Femur (tissue), 1 donor: ENCODE measurements around the gene SNRNP200.
"Not testable (repeated sequence)": the region's sequence is repeated elsewhere in the genome, so short reads cannot be mapped to it uniquely, and the experiment has no call there.

ENCODE experiments used
- DNase-seq: peaks from one replicate; pipeline ENCODE4 v3.0.0-alpha.2; 2017

The SNRNP200 gene

GRCh38 chr2:96325041-96325883, 19.9 kb upstream of the SNRNP200 start, which contains the start of gene ITPRIPL1:
Gene ITPRIPL1, plus strand, starts transcription at chr2:96325317. Its CDS starts 523 bp downstream, at chr2:96325840.
- DNase-seq = peak; percentile 44

GRCh38 chr2:96324721-96325040, 19.3 kb upstream of the SNRNP200 start:
- no peak for DNase-seq

- DNase-seq = no peak
Observed at GRCh38 chr2:96323849-96324248, 18.5 kb upstream of the SNRNP200 start.

- peak; percentile 53 for DNase-seq
Observed at GRCh38 chr2:96320728-96321622, 15.6 kb upstream of the SNRNP200 start.

GRCh38 chr2:96320326-96320725, 15.0 kb upstream of the SNRNP200 start:
- DNase-seq = no peak

GRCh38 chr2:96319396-96319795, 14.1 kb upstream of the SNRNP200 start:
- no peak for DNase-seq

- DNase-seq = no peak
Observed at GRCh38 chr2:96318723-96319122, 13.4 kb upstream of the SNRNP200 start.

- no peak for DNase-seq
Observed at GRCh38 chr2:96317584-96317997, 12.2 kb upstream of the SNRNP200 start.

GRCh38 chr2:96316999-96317398, 11.7 kb upstream of the SNRNP200 start:
- DNase-seq = no peak

- peak; percentile 64 for DNase-seq
Observed at GRCh38 chr2:96315400-96316071, 10.2 kb upstream of the SNRNP200 start.

- no peak for DNase-seq
Observed at GRCh38 chr2:96315005-96315399, 9.7 kb upstream of the SNRNP200 start.

GRCh38 chr2:96308248-96308647, 2.9 kb upstream of the SNRNP200 start:
- no peak for DNase-seq

- DNase-seq = no peak
Observed at GRCh38 chr2:96306370-96306769, 1.0 kb upstream of the SNRNP200 start.

GRCh38 chr2:96305979-96306308, 598 bp upstream of the SNRNP200 start:
- no peak for DNase-seq

GRCh38 chr2:96304606-96305005, 740 bp downstream of the SNRNP200 start:
- no peak for DNase-seq

- DNase-seq = no peak
Observed at GRCh38 chr2:96301865-96302264, 3.5 kb downstream of the SNRNP200 start.

GRCh38 chr2:96296925-96297324, 8.4 kb downstream of the SNRNP200 start:
- no peak for DNase-seq

GRCh38 chr2:96294271-96294670, 11.1 kb downstream of the SNRNP200 start:
- DNase-seq = not testable (repeated sequence)

- no peak for DNase-seq
Observed at GRCh38 chr2:96291751-96292150, 13.6 kb downstream of the SNRNP200 start.

- no peak for DNase-seq
Observed at GRCh38 chr2:96287273-96287856, 18.0 kb downstream of the SNRNP200 start.

GRCh38 chr2:96276787-96277499, 28.4 kb downstream of the SNRNP200 start:
- no peak for DNase-seq

- DNase-seq = no peak
Observed at GRCh38 chr2:96274355-96275056, 30.8 kb downstream of the SNRNP200 start.
